Measurements from ENCODE around the gene ZNF165.
"Not testable (repeated sequence)": the region's sequence is repeated elsewhere in the genome, so short reads cannot be mapped to it uniquely, and the experiment has no call there.

ZNF165 gene

GRCh38 chr6:28090917-28091586 lies 10.7 kb downstream of the ZNF165 start:
- Histone ChIP-seq H3K4me3 (ENCODE audit: low read depth, low read length) (peak overlapping the region; percentile 46), H3K27ac (no peak overlapping the region)
- in situ Hi-C loops (cut with HindIII; ENCODE audit: low pct_ligation_motif_present, low sequenced_read_pairs), result no loop called here

GRCh38 chr6:28102222-28102621 lies 21.9 kb downstream of the ZNF165 start:
- DNase-seq; H3K27ac ChIP-seq; H3K27me3 ChIP-seq (replicated peaks); H3K36me3 ChIP-seq (replicated peaks); H3K4me3 ChIP-seq (ENCODE audit: low read depth, low read length); in situ Hi-C loops (cut with HindIII; ENCODE audit: low pct_ligation_motif_present, low sequenced_read_pairs): not testable (repeated sequence)

More at GRCh38 chr6:28090917-28091586, 10.7 kb downstream of the ZNF165 start:
- DNase-seq, result no peak
- H3K36me3 ChIP-seq (replicated peaks), result no peaks in the 10 kb centered on the region
- TF ChIP-seq CTCF (IDR thresholded peaks at IDR 0.05; ENCODE audit: low read depth, low read length, missing control alignments), result no peak
- H3K27me3 ChIP-seq (replicated peaks), result no peaks in the 10 kb centered on the region

DNA sequence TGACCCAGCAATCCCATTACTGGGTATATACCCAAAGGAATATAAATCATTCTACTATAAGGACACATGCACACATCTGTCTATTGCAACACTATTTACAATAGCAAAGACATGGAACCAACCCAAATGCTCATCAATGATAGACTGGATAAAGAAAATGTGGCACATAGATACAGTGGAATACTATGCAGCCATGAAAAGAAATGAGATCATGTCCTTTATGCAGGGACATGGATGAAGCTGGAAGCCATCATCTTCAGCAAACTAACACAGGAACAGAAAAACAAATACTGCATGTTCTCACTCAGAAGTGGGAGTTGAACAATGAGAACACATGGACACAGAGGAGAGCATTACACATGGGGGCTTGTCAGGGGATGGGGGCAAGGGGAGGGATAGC lies 22.3 kb downstream of the ZNF165 start:
- DNase-seq; H3K27ac ChIP-seq; H3K36me3 ChIP-seq (replicated peaks); H3K4me3 ChIP-seq (ENCODE audit: low read depth, low read length); H3K27me3 ChIP-seq (replicated peaks); in situ Hi-C loops (cut with HindIII; ENCODE audit: low pct_ligation_motif_present, low sequenced_read_pairs): not testable (repeated sequence)

GRCh38 chr6:28104392-28105244 lies 24.2 kb downstream of the ZNF165 start:
- H3K4me3 ChIP-seq (ENCODE audit: low read depth, low read length), result peak overlapping the region; percentile 77
- peak; percentile 62 for DNase-seq
- H3K27me3 ChIP-seq (replicated peaks), result no peaks in the 10 kb centered on the region
- peak overlapping the region; percentile 42 for H3K27ac ChIP-seq
- no peaks in the 10 kb centered on the region for H3K36me3 ChIP-seq (replicated peaks)
- in situ Hi-C loops (cut with HindIII; ENCODE audit: low pct_ligation_motif_present, low sequenced_read_pairs), result no loop called here
- TF ChIP-seq CTCF (IDR thresholded peaks at IDR 0.05; ENCODE audit: low read depth, low read length, missing control alignments), result peak; percentile 77

DNA sequence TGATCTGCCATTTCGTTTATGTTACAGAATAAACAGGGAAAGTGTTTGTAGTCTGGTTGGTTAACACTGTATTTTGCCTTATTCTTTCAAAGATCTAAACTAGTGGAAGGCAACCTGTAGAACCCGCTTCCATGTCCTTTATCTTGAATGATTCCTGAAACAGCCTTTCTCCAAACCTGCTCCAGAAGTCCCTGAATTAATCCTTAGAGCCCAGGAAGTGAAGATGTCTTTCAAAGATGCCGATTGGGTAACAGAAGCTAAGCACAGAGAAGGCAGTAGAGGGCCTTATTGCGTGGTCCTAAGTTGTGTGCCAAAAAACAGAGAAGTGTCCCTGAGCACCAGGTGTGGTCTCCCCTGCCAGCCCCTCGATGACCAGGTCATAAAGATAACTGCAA lies 24.9 kb downstream of the ZNF165 start:
- DNase-seq, result no peak
- no peaks in the 10 kb centered on the region for H3K27me3 ChIP-seq (replicated peaks)

GRCh38 chr6:28107506-28107905 lies 27.1 kb downstream of the ZNF165 start:
- DNase-seq, result no peak
- no peak for TF ChIP-seq CTCF (IDR thresholded peaks at IDR 0.05; ENCODE audit: low read depth, low read length, missing control alignments)
- Histone ChIP-seq H3K4me3 (ENCODE audit: low read depth, low read length) (no peak overlapping the region), H3K36me3 (replicated peaks) (no peaks in the 10 kb centered on the region), H3K27ac (no peak overlapping the region), H3K27me3 (replicated peaks) (no peaks in the 10 kb centered on the region)
- in situ Hi-C loops (cut with HindIII; ENCODE audit: low pct_ligation_motif_present, low sequenced_read_pairs), result no loop called here

More for the DNA sequence above, 24.9 kb downstream of the ZNF165 start:
- peak overlapping the region; percentile 42 for H3K27ac ChIP-seq
- in situ Hi-C loops (cut with HindIII; ENCODE audit: low pct_ligation_motif_present, low sequenced_read_pairs), result no loop called here
- peak overlapping the region; percentile 77 for H3K4me3 ChIP-seq (ENCODE audit: low read depth, low read length)
- H3K36me3 ChIP-seq (replicated peaks), result no peaks in the 10 kb centered on the region
- TF ChIP-seq CTCF (IDR thresholded peaks at IDR 0.05; ENCODE audit: low read depth, low read length, missing control alignments), result no peak

Data from brain microvascular endothelial cell (primary cell).